ENCODE measurements around the gene SIN3B.

SIN3B gene

DNA sequence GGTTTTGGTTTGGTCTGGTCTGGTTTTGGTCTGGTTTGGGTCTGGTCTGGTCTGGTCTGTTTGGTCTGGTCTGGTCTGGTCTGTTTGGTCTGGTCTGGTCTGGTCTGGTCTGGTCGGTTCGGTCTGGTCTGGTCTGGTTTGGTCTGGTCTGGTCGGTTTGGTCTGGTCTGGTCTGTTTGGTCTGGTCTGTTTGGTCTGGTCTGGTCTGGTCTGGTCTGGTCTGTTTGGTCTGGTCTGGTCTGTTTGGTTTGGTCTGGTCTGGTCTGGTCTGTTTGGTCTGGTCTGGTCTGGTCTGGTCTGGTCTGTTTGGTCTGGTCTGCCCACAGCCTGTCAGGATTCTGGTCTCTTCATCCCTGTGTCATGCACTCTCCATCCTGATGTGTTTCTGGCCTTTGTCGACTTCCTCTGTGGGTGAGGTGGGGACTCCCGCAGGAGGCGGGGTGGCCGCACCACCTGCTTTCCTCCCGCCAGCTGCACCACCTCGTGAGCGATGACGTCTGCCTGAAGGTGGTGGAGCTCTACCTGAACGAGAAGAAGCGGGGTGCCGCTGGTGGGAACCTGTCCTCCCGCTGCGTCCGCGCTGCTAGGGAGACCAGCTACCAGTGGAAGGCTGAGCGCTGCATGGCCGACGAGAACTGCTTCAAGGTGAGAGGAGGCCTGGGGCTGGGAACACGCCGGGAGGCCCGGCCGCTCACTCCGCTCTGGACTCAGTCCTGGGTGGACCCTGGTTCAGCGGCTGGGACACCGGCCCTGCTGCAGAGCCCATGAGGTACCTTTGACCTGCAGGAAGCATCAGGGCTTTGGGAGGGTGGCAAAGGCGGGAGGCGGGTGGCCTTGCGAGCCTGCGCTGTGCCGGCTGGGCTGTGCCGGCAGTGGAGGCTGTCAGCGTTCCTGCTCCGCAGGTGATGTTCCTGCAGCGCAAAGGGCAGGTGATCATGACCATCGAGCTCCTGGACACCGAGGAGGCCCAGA, 46.7 kb downstream of the SIN3B start:
- Histone ChIP-seq H3K4me2 (peak overlapping the region; percentile 73 to 95 (median 89)), H3K9ac (peak overlapping the region in 8 of 11 experiments; percentile 18 to 78 (median 68); a peak in 13 of 22 replicates), H3K4me3 (peak overlapping the region in 2 of 10 experiments; percentile 20 to 27; a peak in 1 of 20 replicates), H3K27ac (peak overlapping the region in 9 of 11 experiments; percentile 22 to 91 (median 78); a peak in 18 of 22 replicates), H3K27me3 (peaks cover 0 to 4% (median 0%) of the 10 kb centered on the region in 11 experiments; a peak in 1 of 22 replicates), H4K20me1 (peaks cover 5 to 76% (median 53%) of the 10 kb centered on the region in 11 experiments; a peak in 20 of 22 replicates), H3K36me3 (peaks cover 70 to 87% (median 79%) of the 10 kb centered on the region in 11 experiments), H3K4me1 (peaks cover 23 to 63% (median 58%) of the 10 kb centered on the region in 10 experiments), H3K9me3 (replicated peaks in 1 of 11) (peaks cover 11 to 20% (median 14%) of the 10 kb centered on the region in 11 experiments)
- no peak for TF ChIP-seq Cebpa-rat (IDR thresholded peaks at IDR 0.05)

DNA sequence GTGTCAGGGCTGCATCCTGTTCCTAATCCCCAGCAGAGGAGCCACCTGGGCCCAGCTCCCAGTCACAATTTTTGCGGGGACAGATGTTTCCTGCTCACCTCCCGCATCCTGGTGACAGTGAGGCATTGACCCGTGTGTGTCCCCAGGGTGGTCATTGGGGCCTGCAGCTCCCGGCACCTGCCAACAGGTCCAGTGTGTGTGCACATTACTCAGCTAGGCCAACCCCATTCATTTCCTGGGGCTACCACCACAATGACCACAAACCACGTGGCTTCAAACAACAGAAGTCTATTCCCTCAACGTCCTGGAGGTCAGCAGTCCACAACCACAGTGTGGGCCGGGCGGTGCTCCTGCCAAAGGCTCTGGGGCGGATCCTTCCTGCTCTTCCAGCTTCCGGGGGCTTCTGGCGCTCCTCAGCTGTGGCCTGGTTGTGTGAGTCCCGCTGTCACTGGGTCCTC, 47.7 kb downstream of the SIN3B start:
- Histone ChIP-seq H3K4me1 (peaks cover 23 to 63% (median 58%) of the 10 kb centered on the region in 10 experiments), H3K9me3 (replicated peaks in 1 of 11) (peaks cover 22 to 31% (median 24%) of the 10 kb centered on the region in 11 experiments), H3K27me3 (peaks cover 0 to 4% (median 0%) of the 10 kb centered on the region in 11 experiments; a peak in 1 of 22 replicates), H3K36me3 (peaks cover 70 to 87% (median 78%) of the 10 kb centered on the region in 11 experiments), H3K9ac (peak overlapping the region in 8 of 11 experiments; percentile 18 to 78 (median 68); a peak in 15 of 22 replicates), H4K20me1 (peaks cover 5 to 65% (median 49%) of the 10 kb centered on the region in 11 experiments; a peak in 20 of 22 replicates), H3K4me3 (peak overlapping the region in 7 of 10 experiments; percentile 3 to 31 (median 20); a peak in 5 of 20 replicates), H3K4me2 (peak overlapping the region; percentile 73 to 95 (median 89)), H3K27ac (peak overlapping the region in 9 of 11 experiments; percentile 29 to 91 (median 78); a peak in 18 of 22 replicates)
- 0 out of 22 replicates have a peak, but pooled peaks of 1 of the 11 experiments have one; percentile 6 for TF ChIP-seq Cebpa-rat (IDR thresholded peaks at IDR 0.05)

DNA sequence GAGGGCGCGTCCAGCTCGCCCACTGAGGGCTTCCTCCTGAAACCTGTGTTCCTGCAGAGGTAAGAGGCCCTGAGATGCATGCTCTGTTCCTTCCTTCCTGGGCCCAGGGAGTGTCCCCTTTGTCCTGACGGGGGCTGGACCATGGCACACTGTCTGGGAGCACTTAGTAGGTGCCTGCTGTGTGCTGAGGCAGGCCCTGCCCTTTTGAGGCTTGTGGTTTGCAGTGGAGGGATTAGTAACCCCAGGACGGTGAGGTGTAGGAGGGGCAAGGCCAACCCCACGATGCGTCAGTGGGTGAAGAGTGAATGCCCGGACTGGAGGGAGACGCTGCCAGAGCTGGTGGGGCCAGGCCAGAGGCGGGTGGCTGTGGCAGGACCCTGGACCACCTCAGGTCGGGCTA, 48.4 kb downstream of the SIN3B start:
- H3K9me3 ChIP-seq (replicated peaks in 1 of 11), result peaks cover 28 to 37% (median 31%) of the 10 kb centered on the region in 11 experiments
- no peak for TF ChIP-seq Cebpa-rat (IDR thresholded peaks at IDR 0.05)
- H3K4me3 ChIP-seq, result peak overlapping the region in 6 of 10 experiments; percentile 3 to 31 (median 24); a peak in 4 of 20 replicates
- peak overlapping the region in 8 of 11 experiments; percentile 18 to 78 (median 64); a peak in 14 of 22 replicates for H3K9ac ChIP-seq
- peaks cover 23 to 63% (median 58%) of the 10 kb centered on the region in 10 experiments for H3K4me1 ChIP-seq
- H3K27me3 ChIP-seq, result peaks cover 0 to 4% (median 0%) of the 10 kb centered on the region in 11 experiments; a peak in 1 of 22 replicates
- H3K36me3 ChIP-seq, result peaks cover 70 to 87% (median 78%) of the 10 kb centered on the region in 11 experiments
- H3K4me2 ChIP-seq, result peak overlapping the region; percentile 73 to 95 (median 89)
- H3K27ac ChIP-seq, result peak overlapping the region in 9 of 11 experiments; percentile 29 to 91 (median 78); a peak in 18 of 22 replicates
- peaks cover 5 to 64% (median 49%) of the 10 kb centered on the region in 11 experiments; a peak in 20 of 22 replicates for H4K20me1 ChIP-seq

DNA sequence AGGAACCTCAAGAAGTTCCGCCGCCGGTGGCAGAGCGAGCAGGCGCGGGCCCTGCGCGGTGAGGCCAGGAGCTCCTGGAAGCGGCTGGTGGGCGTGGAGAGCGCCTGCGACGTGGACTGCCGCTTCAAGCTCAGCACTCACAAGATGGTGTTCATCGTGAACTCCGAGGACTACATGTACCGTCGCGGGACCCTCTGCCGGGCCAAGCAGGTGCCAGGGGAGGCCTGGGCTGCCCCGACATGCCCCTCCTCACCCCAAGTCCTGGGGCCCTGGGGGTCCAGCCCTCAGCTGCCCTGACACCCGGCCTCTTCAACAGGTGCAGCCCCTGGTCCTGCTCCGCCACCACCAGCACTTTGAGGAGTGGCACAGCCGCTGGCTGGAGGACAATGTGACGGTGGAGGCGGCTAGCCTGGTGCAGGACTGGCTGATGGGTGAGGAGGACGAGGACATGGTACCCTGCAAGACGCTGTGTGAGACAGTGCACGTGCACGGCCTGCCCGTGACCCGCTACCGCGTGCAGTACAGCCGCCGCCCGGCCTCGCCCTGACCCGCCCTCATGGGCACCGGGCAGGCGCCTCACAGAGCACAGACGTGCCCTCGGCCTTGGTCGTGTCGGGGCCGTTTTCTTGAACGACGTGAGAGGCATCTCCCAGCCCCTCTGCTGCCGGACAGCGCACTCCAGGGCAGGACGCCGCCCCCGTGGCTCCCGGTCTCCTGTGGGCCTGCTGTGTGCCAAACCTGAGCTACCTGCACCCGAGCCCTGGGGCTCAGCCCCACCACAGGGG, 49.2 kb downstream of the SIN3B start:
- peak overlapping the region; percentile 73 to 95 (median 89); a peak in 21 of 22 replicates for H3K4me2 ChIP-seq
- H3K4me3 ChIP-seq, result no peak overlapping the region; a peak in 2 of 20 replicates
- peaks cover 0 to 4% (median 0%) of the 10 kb centered on the region in 11 experiments; a peak in 1 of 22 replicates for H3K27me3 ChIP-seq
- H3K27ac ChIP-seq, result peak overlapping the region in 7 of 11 experiments; percentile 71 to 91 (median 87); a peak in 12 of 22 replicates
- H3K36me3 ChIP-seq, result peaks cover 62 to 87% (median 74%) of the 10 kb centered on the region in 11 experiments
- TF ChIP-seq Cebpa-rat (IDR thresholded peaks at IDR 0.05), result no peak
- peak overlapping the region in 6 of 11 experiments; percentile 53 to 78 (median 75); a peak in 10 of 22 replicates for H3K9ac ChIP-seq
- H3K9me3 ChIP-seq (replicated peaks in 1 of 11), result peaks cover 36 to 45% (median 39%) of the 10 kb centered on the region in 11 experiments
- H3K4me1 ChIP-seq, result peaks cover 23 to 62% (median 57%) of the 10 kb centered on the region in 10 experiments
- peaks cover 5 to 56% (median 43%) of the 10 kb centered on the region in 11 experiments; a peak in 20 of 22 replicates for H4K20me1 ChIP-seq

DNA sequence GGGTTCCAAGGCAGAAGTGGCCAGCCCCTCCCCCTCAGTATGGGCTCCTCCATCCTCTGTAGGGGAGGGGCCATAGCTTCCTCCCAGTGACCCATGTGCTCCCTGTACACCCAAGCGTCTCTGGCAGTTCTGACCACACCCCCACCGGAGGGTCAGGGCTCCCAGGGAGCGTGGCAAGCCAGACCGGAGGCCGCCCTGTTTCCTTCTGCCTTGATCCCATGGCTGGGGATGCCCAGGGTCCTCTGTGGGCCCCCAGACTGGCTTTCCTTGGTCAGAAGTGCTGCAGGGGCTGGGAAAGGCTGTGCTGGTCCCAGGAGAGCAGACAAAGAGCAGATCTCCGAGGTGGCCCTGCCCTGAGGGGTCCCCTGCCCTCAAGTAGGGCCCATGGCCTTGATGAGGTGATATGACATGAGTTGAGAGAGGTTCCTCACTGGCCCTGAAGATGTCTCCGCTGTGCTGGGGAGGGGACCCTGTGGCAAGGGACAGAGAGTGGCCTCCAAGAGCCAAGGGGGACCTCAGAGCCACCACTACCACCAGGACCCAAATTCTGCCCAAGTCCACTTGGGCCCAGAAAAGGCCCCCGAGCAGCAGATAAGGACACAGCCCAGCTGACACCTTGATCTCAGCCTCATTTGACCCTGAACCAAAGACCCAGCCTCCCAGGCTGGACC, 51.8 kb downstream of the SIN3B start:
- no peak overlapping the region for H3K9ac ChIP-seq

DNA sequence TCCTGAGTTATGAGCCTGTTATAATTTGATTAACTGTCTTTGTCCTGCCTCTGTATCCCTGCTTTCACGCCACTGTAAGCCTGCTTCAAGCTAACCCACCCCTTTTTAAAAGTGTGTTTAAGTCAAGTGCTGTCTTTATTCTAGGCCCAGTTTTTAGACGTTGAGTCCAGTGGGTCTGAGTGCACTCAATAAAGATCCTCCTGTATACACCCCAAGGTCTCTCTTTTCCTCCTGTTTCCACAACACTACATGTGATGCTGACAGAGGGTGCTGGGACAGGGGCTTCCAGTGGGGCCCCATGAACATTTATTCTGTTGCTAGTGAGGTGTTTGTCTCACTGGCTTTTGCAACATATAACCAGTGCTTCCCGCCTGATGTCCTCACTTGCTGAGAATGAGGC, 52.9 kb downstream of the SIN3B start:
- Histone ChIP-seq H4K20me1 (peaks cover 0 to 18% (median 11%) of the 10 kb centered on the region in 11 experiments; a peak in 14 of 22 replicates), H3K4me2 (no peak overlapping the region), H3K9me3 (replicated peaks in 1 of 11) (peaks cover 43 to 54% (median 48%) of the 10 kb centered on the region in 11 experiments), H3K27ac (no peak overlapping the region), H3K27me3 (no peaks in the 10 kb centered on the region), H3K36me3 (peaks cover 48 to 62% (median 58%) of the 10 kb centered on the region in 11 experiments), H3K9ac (no peak overlapping the region), H3K4me1 (peaks cover 19 to 55% (median 46%) of the 10 kb centered on the region in 10 experiments), H3K4me3 (peak overlapping the region in 1 of 10 experiments; percentile 36; a peak in 3 of 20 replicates)
- no peak for TF ChIP-seq Cebpa-rat (IDR thresholded peaks at IDR 0.05)

More for the DNA sequence above, 51.8 kb downstream of the SIN3B start:
- peak overlapping the region in 1 of 11 experiments; percentile 31; a peak in 1 of 22 replicates for H3K27ac ChIP-seq
- TF ChIP-seq Cebpa-rat (IDR thresholded peaks at IDR 0.05), result no peak
- no peak overlapping the region for H3K4me2 ChIP-seq
- H3K4me3 ChIP-seq, result peak overlapping the region in 5 of 10 experiments; percentile 7 to 28 (median 8); a peak in 4 of 20 replicates
- peaks cover 5 to 29% (median 22%) of the 10 kb centered on the region in 11 experiments; a peak in 20 of 22 replicates for H4K20me1 ChIP-seq
- H3K9me3 ChIP-seq (replicated peaks in 1 of 11), result peaks cover 43 to 54% (median 48%) of the 10 kb centered on the region in 11 experiments
- peaks cover 22 to 56% (median 46%) of the 10 kb centered on the region in 10 experiments for H3K4me1 ChIP-seq
- H3K27me3 ChIP-seq, result peaks cover 0 to 2% (median 0%) of the 10 kb centered on the region in 11 experiments; a peak in 1 of 22 replicates
- peaks cover 56 to 73% (median 65%) of the 10 kb centered on the region in 11 experiments for H3K36me3 ChIP-seq

DNA sequence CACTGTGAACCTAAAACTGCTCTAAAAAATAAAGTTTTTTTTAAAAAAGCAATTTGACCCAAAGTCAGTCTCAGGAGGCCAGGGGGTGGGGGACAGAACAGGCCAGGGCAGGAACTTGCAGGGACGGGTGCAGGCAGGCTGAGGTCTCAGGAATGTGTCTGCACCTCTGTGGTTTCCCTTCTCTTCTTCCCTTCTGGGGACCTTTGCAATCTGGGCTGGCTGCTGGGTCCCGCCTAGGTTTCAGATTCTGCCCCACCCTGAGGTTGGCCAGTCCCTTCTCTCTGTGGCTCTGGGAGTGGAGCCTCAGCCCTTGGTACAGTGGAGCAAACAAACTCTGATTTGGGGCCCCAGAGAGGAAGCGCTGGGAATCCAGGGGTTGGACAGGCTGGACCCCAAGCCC, 54.3 kb downstream of the SIN3B start:
- Histone ChIP-seq H3K4me2 (peak overlapping the region in 8 of 11 experiments; percentile 5 to 40 (median 18); a peak in 7 of 22 replicates), H3K27ac (peak overlapping the region in 1 of 11 experiments; percentile 34; a peak in 2 of 22 replicates), H3K27me3 (no peaks in the 10 kb centered on the region), H3K36me3 (peaks cover 34 to 48% (median 44%) of the 10 kb centered on the region in 11 experiments), H3K4me3 (no peak overlapping the region), H3K9me3 (replicated peaks in 1 of 11) (peaks cover 43 to 54% (median 48%) of the 10 kb centered on the region in 11 experiments), H3K4me1 (peaks cover 25 to 55% (median 46%) of the 10 kb centered on the region in 10 experiments), H4K20me1 (peaks cover 0 to 4% (median 0%) of the 10 kb centered on the region in 11 experiments; a peak in 5 of 22 replicates), H3K9ac (no peak overlapping the region)
- TF ChIP-seq Cebpa-rat (IDR thresholded peaks at IDR 0.05), result no peak

All from BLaER1 treated with 17β-estradiol and CSF1 and Interleukin-3, amounts not matched to agents 10 nM and 100 nM (cell line).